Measurements from ENCODE around the gene DSCAML1. TPM values are rescaled to one million over a fixed set of nuclear protein-coding genes. Genes with fewer than 3 reads are reported as not detected.

Gene DSCAML1
- total RNA-seq, 1 donor from 2014 or later: 0.02 TPM

DNA sequence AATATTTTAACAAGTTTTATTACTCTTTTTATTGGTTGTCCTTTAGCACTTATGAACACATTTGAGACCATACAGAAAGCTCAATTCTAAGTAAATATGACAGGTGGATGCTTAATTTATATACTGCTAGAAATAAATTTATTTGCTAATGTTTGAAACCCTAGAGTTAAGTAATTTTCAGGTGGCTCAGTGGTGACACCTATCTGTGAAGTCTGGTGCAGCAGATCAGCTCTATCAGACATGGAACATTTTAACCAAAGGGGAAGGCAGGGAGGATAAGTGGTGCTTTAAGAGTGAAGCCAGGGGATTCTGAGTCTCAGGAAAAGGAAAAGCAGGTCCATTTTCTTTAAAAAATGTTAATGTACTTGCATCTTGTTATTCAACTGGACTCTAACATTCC, 175.8 kb downstream of the DSCAML1 start:
- DNase-seq: no peak
- Mint-ChIP-seq H3K27me3 (peaks cover 19% of the 10 kb centered on the region), H3K4me1 (no peaks in the 10 kb centered on the region), H3K9me3 (peaks cover 4% of the 10 kb centered on the region), H3K36me3 (ENCODE audit: low read depth) (no peaks in the 10 kb centered on the region), H3K27ac (no peak overlapping the region), H3K4me3 (no peak overlapping the region)
- intact Hi-C loops (cut with micrococcal nuclease): loop anchor here (5.0 kb wide), 1 partner anchor 194 kb away; no protein-coding TSS in a partner anchor

DNA sequence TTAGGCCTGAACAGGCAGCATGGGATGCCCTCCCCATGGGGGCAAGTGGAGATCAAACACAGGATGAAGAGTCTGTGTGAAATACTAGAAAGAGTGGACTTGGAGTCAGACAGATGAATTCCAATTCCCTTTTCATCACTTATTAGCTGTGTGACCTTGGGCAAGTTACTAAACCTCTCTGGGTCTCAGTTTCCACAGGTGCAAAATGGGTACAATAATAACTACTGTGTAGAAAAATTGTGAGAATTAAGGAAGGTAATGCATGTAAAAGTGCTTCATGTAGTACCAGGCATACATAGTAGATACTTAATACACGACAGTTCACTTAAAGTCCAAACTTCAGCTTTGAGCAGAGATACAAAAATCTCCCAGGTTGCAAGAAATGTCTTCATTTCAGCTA, 176.4 kb downstream of the DSCAML1 start:
- Mint-ChIP-seq H3K27ac (no peak overlapping the region), H3K4me3 (no peak overlapping the region), H3K9me3 (peaks cover 4% of the 10 kb centered on the region), H3K36me3 (ENCODE audit: low read depth) (no peaks in the 10 kb centered on the region), H3K4me1 (no peaks in the 10 kb centered on the region), H3K27me3 (peaks cover 22% of the 10 kb centered on the region)
- no peak for DNase-seq
- intact Hi-C loops (cut with micrococcal nuclease): loop anchor here (5.0 kb wide), 1 partner anchor 193 kb away; no protein-coding TSS in a partner anchor

DNA sequence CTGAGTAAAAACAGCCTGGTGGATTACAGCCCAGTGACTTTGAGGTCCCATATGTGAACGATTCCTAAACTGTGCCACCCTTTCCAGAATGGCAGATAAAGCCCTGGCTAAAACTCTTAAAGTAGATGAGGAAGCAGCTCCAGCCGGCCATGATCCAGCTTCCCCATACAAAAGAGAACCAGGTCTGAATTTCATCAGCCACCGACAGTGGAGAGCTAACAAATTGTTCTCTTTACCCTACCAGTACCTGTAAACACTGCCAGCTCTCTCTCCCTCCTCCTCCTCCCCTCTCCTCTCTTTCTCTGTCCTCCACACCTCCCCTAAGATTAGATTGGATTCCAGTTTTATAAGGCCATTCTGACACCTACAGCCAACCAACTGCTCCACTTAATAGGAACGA, 176.9 kb downstream of the DSCAML1 start:
- no peak overlapping the region for H3K4me3 Mint-ChIP-seq
- H3K27ac Mint-ChIP-seq: no peak overlapping the region
- intact Hi-C loops (cut with micrococcal nuclease): loop anchor here (5.0 kb wide), 1 partner anchor 193 kb away; no protein-coding TSS in a partner anchor
- no peak for DNase-seq
- H3K36me3 Mint-ChIP-seq (ENCODE audit: low read depth): no peaks in the 10 kb centered on the region
- H3K9me3 Mint-ChIP-seq: peaks cover 4% of the 10 kb centered on the region
- peaks cover 22% of the 10 kb centered on the region for H3K27me3 Mint-ChIP-seq
- H3K4me1 Mint-ChIP-seq: no peaks in the 10 kb centered on the region

DNA sequence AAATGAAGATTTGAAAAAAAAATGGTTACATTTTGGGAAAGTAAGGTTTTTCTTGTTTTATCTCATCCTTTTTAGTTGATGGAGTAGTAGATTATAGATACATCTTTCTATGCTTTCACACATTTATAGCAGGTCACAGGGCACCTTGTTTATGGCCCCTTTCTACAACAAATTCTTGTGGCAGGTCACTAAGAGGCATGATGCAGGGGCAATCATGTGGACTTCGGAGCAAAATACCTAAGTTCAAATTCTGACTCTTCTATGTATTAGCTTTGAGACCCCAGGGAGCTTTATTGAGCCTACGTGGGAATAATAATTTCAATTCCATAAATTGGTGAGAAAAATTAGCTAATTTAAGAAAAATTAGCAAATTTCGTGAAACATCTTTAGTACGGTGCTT, 177.4 kb downstream of the DSCAML1 start:
- peaks cover 4% of the 10 kb centered on the region for H3K9me3 Mint-ChIP-seq
- intact Hi-C loops (cut with micrococcal nuclease): loop anchor here (5.0 kb wide), 1 partner anchor 192 kb away; no protein-coding TSS in a partner anchor
- no peak overlapping the region for H3K4me3 Mint-ChIP-seq
- H3K27ac Mint-ChIP-seq: no peak overlapping the region
- DNase-seq: no peak
- H3K36me3 Mint-ChIP-seq (ENCODE audit: low read depth): no peaks in the 10 kb centered on the region
- no peaks in the 10 kb centered on the region for H3K4me1 Mint-ChIP-seq
- peaks cover 25% of the 10 kb centered on the region for H3K27me3 Mint-ChIP-seq

DNA sequence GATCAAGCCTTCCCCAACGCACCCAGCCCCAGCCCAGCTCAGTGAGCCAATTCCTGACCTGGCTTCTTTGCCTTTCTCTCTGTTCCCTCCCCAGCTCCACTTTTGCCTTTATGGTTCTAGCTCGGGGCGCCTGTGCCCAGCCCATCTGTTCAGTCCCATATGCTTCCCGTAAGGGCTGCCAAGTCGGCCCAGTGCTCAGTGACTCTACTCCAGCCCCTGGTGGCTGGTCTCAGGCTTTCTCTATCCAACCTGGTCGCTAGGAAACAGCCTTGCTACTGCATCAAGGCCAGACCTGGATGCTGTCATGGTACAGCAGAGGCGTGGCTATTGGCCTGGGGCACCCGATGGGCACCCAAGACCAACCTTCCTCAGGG, 178.0 kb downstream of the DSCAML1 start:
- intact Hi-C loops (cut with micrococcal nuclease): no loop called here
- Mint-ChIP-seq H3K27me3 (peaks cover 30% of the 10 kb centered on the region), H3K4me3 (no peak overlapping the region), H3K36me3 (ENCODE audit: low read depth) (no peaks in the 10 kb centered on the region), H3K4me1 (no peaks in the 10 kb centered on the region), H3K9me3 (peaks cover 4% of the 10 kb centered on the region), H3K27ac (no peak overlapping the region)
- no peak for DNase-seq

DNA sequence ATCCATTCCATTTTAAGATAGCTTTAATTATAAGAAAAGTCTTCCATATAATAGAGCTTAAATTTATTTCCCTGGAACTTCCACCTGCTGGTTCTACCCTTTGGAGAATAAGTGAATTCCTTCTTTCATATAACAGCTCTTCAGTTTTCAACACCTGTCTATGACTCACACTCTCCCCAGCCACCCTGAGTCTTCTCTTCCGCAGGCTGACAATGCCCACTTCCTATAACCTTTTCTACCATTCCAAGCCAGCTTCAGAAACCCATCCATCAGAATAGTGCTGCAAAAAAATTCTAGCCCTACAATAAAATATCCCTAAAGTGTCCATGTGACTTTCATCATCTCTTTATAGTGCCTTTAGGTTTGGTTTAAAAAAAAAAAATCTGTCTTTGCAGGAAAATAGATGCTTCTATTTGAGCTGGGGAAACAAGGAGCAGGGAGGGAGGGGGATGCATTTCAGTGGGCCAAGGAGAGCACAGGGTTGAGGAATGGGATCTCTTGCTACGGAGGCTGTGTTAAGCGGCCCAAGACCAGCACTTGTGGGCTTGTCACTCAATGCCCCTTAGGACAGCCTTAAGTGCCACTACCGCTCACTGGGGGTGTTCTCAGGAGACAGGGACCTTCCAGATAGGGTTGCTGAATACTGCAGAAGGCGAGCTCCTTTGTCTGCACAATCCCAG, 178.6 kb downstream of the DSCAML1 start:
- Mint-ChIP-seq H3K9me3 (peaks cover 4% of the 10 kb centered on the region), H3K36me3 (ENCODE audit: low read depth) (no peaks in the 10 kb centered on the region), H3K4me1 (no peaks in the 10 kb centered on the region), H3K27me3 (peaks cover 29% of the 10 kb centered on the region), H3K4me3 (no peak overlapping the region), H3K27ac (no peak overlapping the region)
- no peak for DNase-seq
- intact Hi-C loops (cut with micrococcal nuclease): no loop called here

DNA sequence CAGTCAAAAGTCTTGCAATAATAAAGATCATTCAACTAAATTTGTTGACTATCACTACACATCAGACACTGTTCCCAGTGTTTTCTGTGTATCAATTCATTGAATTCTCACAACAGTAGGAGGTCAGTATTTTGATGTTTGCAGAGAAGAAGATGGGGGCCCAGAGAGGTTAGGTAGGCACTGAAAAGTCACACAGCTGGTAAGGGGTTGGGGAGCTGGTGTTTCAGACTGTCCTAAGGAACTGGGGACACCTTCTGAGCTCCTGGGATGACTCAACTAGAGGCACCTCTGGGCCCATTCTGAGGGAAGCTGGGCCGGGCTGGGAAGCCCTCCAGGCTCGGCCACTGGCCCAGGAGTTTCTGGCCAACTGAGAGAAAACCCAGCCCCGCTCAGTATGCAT, 180.0 kb downstream of the DSCAML1 start:
- intact Hi-C loops (cut with micrococcal nuclease): no loop called here
- H3K4me1 Mint-ChIP-seq: no peaks in the 10 kb centered on the region
- H3K4me3 Mint-ChIP-seq: no peak overlapping the region
- DNase-seq: no peak
- peaks cover 30% of the 10 kb centered on the region for H3K27me3 Mint-ChIP-seq
- H3K9me3 Mint-ChIP-seq: peaks cover 4% of the 10 kb centered on the region
- H3K27ac Mint-ChIP-seq: no peak overlapping the region
- no peaks in the 10 kb centered on the region for H3K36me3 Mint-ChIP-seq (ENCODE audit: low read depth)

DNA sequence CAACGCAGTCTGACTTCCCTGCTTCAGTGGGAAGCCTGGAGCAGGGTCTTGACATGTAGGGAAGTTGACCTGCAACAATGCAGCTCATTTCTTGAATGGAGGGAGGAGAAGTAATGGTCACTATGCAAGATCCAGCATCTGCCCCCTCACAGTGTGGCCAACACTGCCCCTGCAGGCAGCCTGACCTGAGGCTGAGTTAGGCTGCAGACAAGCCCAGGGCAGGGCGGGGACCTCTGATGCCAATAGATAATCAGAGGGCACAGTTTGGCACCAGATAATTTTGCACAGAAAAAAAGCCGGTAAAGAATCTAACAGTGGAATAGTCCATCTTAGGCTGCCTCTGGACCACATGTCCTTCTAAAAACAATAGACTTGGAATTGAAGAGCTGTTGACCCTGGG, 182.3 kb downstream of the DSCAML1 start:
- H3K27me3 Mint-ChIP-seq: peaks cover 26% of the 10 kb centered on the region
- H3K9me3 Mint-ChIP-seq: no peaks in the 10 kb centered on the region
- DNase-seq: no peak
- no peak overlapping the region for H3K4me3 Mint-ChIP-seq
- intact Hi-C loops (cut with micrococcal nuclease): no loop called here
- no peaks in the 10 kb centered on the region for H3K36me3 Mint-ChIP-seq (ENCODE audit: low read depth)
- H3K4me1 Mint-ChIP-seq: peaks cover 14% of the 10 kb centered on the region
- H3K27ac Mint-ChIP-seq: no peak overlapping the region

DNA sequence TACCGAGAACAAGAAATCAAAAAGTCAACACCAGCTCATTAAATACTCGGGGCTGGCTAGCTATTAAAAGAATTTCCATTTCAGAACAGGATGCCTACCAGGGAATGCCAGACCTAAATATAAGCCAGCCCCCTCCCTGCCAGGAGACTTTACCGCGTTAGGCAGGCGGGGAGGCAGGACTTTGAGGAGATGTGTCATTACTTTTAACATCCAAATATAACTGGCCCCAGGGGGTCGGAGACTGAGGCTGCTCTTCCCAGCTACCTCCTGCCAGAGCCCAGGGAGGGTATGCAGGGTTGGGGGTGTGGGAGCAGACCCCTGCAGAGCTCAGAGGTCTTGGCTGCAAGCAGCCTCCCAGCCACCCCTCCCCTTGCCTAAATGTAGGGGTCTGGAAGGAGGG, 183.5 kb downstream of the DSCAML1 start:
- DNase-seq: no peak
- H3K36me3 Mint-ChIP-seq (ENCODE audit: low read depth): no peaks in the 10 kb centered on the region
- H3K27me3 Mint-ChIP-seq: peaks cover 26% of the 10 kb centered on the region
- intact Hi-C loops (cut with micrococcal nuclease): no loop called here
- H3K4me3 Mint-ChIP-seq: no peak overlapping the region
- no peaks in the 10 kb centered on the region for H3K9me3 Mint-ChIP-seq
- H3K4me1 Mint-ChIP-seq: peaks cover 18% of the 10 kb centered on the region
- H3K27ac Mint-ChIP-seq: no peak overlapping the region

DNA sequence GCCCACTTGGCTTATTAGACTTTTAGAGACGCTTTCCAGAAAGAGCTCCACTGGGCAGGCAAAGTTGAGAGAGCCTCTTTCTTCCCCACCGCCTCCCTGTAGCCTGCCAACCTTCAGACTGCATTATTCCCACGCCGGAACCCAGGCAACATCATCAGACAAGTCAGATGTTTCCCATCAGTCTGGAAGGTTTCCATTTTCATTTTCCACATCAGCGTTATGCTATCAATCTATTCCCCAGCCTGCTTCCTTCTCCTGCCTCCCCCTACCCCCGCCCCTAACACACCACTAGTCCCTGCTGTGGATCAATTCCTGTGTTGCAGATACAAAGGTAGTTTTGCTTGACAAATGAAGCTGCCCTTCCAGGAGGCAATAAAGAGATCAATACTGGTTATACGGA, 184.8 kb downstream of the DSCAML1 start:
- H3K4me3 Mint-ChIP-seq: no peak overlapping the region
- peaks cover 19% of the 10 kb centered on the region for H3K4me1 Mint-ChIP-seq
- H3K27me3 Mint-ChIP-seq: peaks cover 19% of the 10 kb centered on the region
- no peaks in the 10 kb centered on the region for H3K36me3 Mint-ChIP-seq (ENCODE audit: low read depth)
- H3K9me3 Mint-ChIP-seq: no peaks in the 10 kb centered on the region
- intact Hi-C loops (cut with micrococcal nuclease): no loop called here
- H3K27ac Mint-ChIP-seq: no peak overlapping the region
- no peak for DNase-seq

DNA sequence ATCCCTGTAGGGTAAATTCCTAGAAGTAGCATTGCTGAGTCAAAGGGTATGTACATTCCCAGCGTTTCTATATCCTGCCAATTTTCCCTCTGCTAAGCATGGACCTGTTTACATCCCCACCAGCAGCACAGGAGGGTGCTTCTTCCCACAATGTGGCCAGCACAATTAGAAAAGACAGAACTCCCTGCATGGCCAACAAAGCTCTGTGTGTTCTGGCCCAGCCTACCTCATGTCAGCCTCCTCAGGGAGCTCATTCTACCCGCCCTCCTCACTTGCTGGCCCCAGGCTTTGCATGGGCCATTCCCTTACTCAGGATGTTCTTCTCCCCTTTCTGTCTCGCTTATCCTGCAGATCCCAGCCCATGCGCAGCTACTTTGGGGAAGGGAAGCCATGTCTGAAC, 186.1 kb downstream of the DSCAML1 start:
- no peaks in the 10 kb centered on the region for H3K9me3 Mint-ChIP-seq
- no peak overlapping the region for H3K4me3 Mint-ChIP-seq
- no peaks in the 10 kb centered on the region for H3K36me3 Mint-ChIP-seq (ENCODE audit: low read depth)
- peaks cover 30% of the 10 kb centered on the region for H3K4me1 Mint-ChIP-seq
- DNase-seq: no peak
- intact Hi-C loops (cut with micrococcal nuclease): no loop called here
- peaks cover 13% of the 10 kb centered on the region for H3K27me3 Mint-ChIP-seq
- no peak overlapping the region for H3K27ac Mint-ChIP-seq

DNA sequence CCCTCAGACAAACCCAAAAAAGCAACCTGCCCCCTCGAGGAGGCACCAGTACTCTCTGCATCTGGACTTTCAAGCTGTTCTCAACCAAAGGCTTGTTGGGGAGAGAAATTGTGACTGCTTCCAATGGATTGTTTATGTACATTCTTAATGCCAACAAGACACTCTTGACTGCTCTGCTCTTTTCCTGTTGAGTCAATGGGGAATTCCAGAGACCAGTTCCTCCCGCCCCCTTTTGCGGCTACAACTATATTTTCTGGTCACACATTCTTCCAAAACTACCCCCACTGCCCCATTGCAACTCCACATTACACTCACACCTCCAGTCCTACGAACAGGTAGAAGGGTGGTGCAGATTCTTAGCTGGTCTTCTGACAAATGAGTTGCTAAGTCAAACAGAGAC, 187.0 kb downstream of the DSCAML1 start:
- intact Hi-C loops (cut with micrococcal nuclease): no loop called here

DNA sequence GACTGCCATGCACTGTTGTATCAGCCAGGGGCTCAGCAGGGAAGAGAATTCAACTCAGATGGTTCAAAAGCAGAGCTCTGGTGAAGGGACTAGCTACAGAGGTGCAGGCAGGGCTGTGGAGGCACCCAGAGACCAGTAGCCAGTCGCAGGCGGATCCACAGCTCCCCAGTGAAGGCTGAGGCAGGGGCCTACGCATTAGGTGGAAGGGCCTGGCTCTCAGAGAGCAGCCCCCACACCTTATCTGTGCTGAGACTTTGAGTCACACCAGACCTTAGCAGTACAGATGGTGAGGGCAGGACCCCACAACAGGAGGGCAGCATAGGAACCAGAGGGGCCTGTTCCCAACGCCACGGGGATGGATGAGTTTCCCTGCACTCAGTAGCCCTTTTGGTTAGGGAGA, 189.6 kb downstream of the DSCAML1 start:
- peaks cover 30% of the 10 kb centered on the region for H3K4me1 Mint-ChIP-seq
- no peak overlapping the region for H3K4me3 Mint-ChIP-seq
- H3K27ac Mint-ChIP-seq: no peak overlapping the region
- DNase-seq: no peak
- peaks cover 6% of the 10 kb centered on the region for H3K27me3 Mint-ChIP-seq
- H3K9me3 Mint-ChIP-seq: no peaks in the 10 kb centered on the region
- intact Hi-C loops (cut with micrococcal nuclease): no loop called here
- no peaks in the 10 kb centered on the region for H3K36me3 Mint-ChIP-seq (ENCODE audit: low read depth)

More for the DNA sequence above, 187.0 kb downstream of the DSCAML1 start:
- Mint-ChIP-seq H3K27ac (peak overlapping the region; percentile 52), H3K27me3 (peaks cover 17% of the 10 kb centered on the region), H3K36me3 (ENCODE audit: low read depth) (no peaks in the 10 kb centered on the region), H3K9me3 (no peaks in the 10 kb centered on the region), H3K4me3 (peak overlapping the region; percentile 2), H3K4me1 (peaks cover 30% of the 10 kb centered on the region)
- peak; percentile 72 for DNase-seq

DNA sequence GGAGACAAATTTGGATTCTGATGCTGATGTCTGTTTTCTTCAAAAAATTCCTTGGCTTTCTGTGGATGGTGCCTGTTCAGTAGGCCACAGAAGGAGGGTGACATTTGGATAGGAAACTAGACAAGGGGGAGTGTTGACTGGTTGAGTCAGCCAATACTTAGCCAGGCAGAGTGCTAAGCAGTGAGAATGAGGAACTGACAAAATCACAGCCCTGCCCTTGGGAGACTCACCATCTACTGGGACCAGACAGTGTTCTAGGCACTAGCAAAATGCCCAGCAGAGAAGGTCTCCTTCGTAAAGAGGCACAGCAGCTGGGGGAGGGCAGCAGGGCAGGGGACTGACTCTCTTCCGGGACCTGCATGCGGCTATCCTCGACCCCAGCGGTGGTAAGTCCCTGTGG, 190.2 kb downstream of the DSCAML1 start:
- Mint-ChIP-seq H3K4me3 (peak overlapping the region; percentile 56), H3K27me3 (peaks cover 7% of the 10 kb centered on the region), H3K4me1 (peaks cover 30% of the 10 kb centered on the region), H3K9me3 (no peaks in the 10 kb centered on the region), H3K36me3 (ENCODE audit: low read depth) (no peaks in the 10 kb centered on the region), H3K27ac (peak overlapping the region; percentile 52)
- DNase-seq: no peak
- intact Hi-C loops (cut with micrococcal nuclease): no loop called here

DNA sequence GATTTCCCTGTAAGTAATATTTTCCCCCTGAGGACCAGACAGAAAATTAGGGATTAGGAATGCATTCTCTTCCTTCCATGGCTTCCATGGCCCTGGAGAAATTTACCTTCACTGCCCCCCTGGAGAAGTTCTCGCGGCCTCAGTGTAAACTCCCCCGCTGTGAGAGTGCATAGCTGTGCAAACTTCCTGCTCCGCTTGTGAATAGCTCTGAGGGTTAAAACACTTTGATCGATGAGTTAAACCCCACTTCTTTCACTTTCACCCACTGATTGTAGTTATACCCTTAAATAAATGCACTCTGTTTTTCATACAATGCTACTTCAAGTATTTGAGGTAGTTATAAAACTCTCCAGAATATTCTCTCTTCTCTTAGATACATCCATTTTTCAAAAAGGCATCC, 190.8 kb downstream of the DSCAML1 start:
- intact Hi-C loops (cut with micrococcal nuclease): no loop called here
- peak overlapping the region; percentile 56 for H3K4me3 Mint-ChIP-seq
- H3K9me3 Mint-ChIP-seq: no peaks in the 10 kb centered on the region
- H3K27me3 Mint-ChIP-seq: peaks cover 8% of the 10 kb centered on the region
- peaks cover 27% of the 10 kb centered on the region for H3K4me1 Mint-ChIP-seq
- no peaks in the 10 kb centered on the region for H3K36me3 Mint-ChIP-seq (ENCODE audit: low read depth)
- peak overlapping the region; percentile 52 for H3K27ac Mint-ChIP-seq
- DNase-seq: peak; percentile 72

Data from activated CD4-positive, alpha-beta T cell treated with anti-CD3 and anti-CD28 coated beads, Interleukin-2, amount 10 ng/mL, durations not matched to agents 24 days and 14 days (primary cell).